SU-DHL-6 (cell line): ENCODE data around the gene SNX27.

Experiments used
- H2AFZ ChIP-seq: fragments of 200-600 bp; sonication (generic); 2 replicates; pipeline ENCODE4 v1.6.1; 2014; ENCODE audit warnings: low read depth, mild to moderate bottlenecking, moderate library complexity, mixed read lengths, antibody characterized with exemption, low read length; ENCODE audit not compliant: severe bottlenecking
- H3F3A ChIP-seq: fragments of 200-600 bp; shearing (Covaris generic); 2 replicates; pipeline ENCODE4 v1.6.0; 2016; ENCODE audit warnings: antibody characterized with exemption, mild to moderate bottlenecking; ENCODE audit not compliant: insufficient read depth
- H3K27ac ChIP-seq: fragments of 200-600 bp; sonication (generic); 2 replicates; pipeline ENCODE4 v1.5.1; 2016; ENCODE audit warnings: low read depth, mild to moderate bottlenecking, low read length, moderate library complexity, mixed read lengths
- H3K27me3 ChIP-seq: fragments of 200-600 bp; sonication (generic), shearing (Covaris generic); 2 replicates; pipeline ENCODE4 v1.6.0; 2014; ENCODE audit warnings: mild to moderate bottlenecking, low read length
- H3K36me3 ChIP-seq: fragments of 200-600 bp; sonication (generic); 2 replicates; pipeline ENCODE4 v1.6.1; 2014; ENCODE audit warnings: mild to moderate bottlenecking, low read length, mixed read lengths
- H3K4me2 ChIP-seq: fragments of 300-600, 200-600 bp; shearing (Covaris generic), sonication (generic); 2 replicates; pipeline ENCODE4 v1.6.0; 2014; ENCODE audit warnings: low read length, low read depth, mild to moderate bottlenecking; ENCODE audit not compliant: poor library complexity, severe bottlenecking
- H3K4me3 ChIP-seq: fragments of 200-600 bp; sonication (generic); 2 replicates; pipeline ENCODE4 v1.5.1; 2014; ENCODE audit warnings: antibody characterized with exemption, low read length, mild to moderate bottlenecking, mixed read lengths; ENCODE audit not compliant: insufficient read depth, poor library complexity, severe bottlenecking
- H3K79me2 ChIP-seq: fragments of 200-600 bp; sonication (generic); 2 replicates; pipeline ENCODE4 v1.6.1; 2014; ENCODE audit warnings: mild to moderate bottlenecking, low read length, moderate library complexity; ENCODE audit not compliant: insufficient read depth
- H3K9ac ChIP-seq: fragments of 200-600 bp; sonication (generic); 2 replicates; pipeline ENCODE4 v1.7.0; 2014; ENCODE audit warnings: mild to moderate bottlenecking, low read length
- H3K9me2 ChIP-seq: fragments of 200-600 bp; sonication (generic); replicated peaks from 2 replicates; pipeline ENCODE4 v1.6.1; 2014; ENCODE audit warnings: low read length; ENCODE audit not compliant: insufficient read depth
- H3K9me3 ChIP-seq: fragments of 200-600 bp; sonication (generic); 2 replicates; pipeline ENCODE4 v1.6.1; 2014; ENCODE audit warnings: low read length, mixed read lengths; ENCODE audit not compliant: insufficient read depth
- H4K20me1 ChIP-seq: fragments of 200-600 bp; sonication (generic); 2 replicates; pipeline ENCODE4 v1.6.1; 2014; ENCODE audit warnings: low read depth, mild to moderate bottlenecking, antibody characterized with exemption, low read length, moderate library complexity, mixed read lengths
- EZH2phosphoT487 ChIP-seq: fragments of 200-600 bp; sonication (generic), shearing (Covaris generic); conservative IDR thresholded peaks from 2 replicates; pipeline ENCODE4 v1.6.1; 2018; ENCODE audit warnings: mild to moderate bottlenecking, antibody characterized with exemption, low read length, moderate library complexity, mixed read lengths
- TF ChIP-seq, protein P1 (sequence below): fragments of 200-600 bp; sonication (generic); IDR thresholded peaks from one replicate; pipeline ENCODE4 v1.5.1; 2017; ENCODE audit warnings: antibody characterized with exemption, mild to moderate bottlenecking, low read length, moderate library complexity; ENCODE audit not compliant: insufficient read depth, poor library complexity, severe bottlenecking

The SNX27 gene

DNA sequence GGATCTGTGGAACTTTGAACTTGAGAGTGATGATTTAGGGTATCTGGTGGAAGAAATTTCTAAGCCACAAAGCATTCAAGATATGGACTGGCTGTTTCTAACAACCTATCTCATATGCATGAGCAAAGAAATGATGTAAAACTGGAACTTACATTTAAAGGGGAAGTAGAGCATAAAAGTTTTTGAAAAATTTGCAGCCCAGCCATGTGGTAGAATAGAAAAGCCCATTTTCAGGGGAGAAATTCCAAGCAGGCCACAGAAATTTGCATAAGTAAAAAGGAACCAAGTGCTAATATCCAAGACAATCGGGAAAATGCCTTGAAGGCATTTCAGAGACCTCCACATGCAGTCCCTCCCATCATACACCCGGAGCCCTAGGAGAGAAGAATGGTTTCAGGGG, 125.2 kb downstream of the SNX27 start:
- Histone ChIP-seq H4K20me1 (no peaks in the 10 kb centered on the region), H3K79me2 (no peaks in the 10 kb centered on the region), H3K27me3 (no peaks in the 10 kb centered on the region), H3K36me3 (no peaks in the 10 kb centered on the region), H2AFZ (no peak overlapping the region), H3K9ac (no peak overlapping the region), H3K4me3 (no peak overlapping the region), H3K9me2 (no peaks in the 10 kb centered on the region), H3K9me3 (peaks cover 13% of the 10 kb centered on the region; the same call in 1 of the 2 replicates), H3K27ac (no peak overlapping the region), H3F3A (no peaks in the 10 kb centered on the region), H3K4me2 (no peak overlapping the region)
- TF ChIP-seq, protein P1, sequence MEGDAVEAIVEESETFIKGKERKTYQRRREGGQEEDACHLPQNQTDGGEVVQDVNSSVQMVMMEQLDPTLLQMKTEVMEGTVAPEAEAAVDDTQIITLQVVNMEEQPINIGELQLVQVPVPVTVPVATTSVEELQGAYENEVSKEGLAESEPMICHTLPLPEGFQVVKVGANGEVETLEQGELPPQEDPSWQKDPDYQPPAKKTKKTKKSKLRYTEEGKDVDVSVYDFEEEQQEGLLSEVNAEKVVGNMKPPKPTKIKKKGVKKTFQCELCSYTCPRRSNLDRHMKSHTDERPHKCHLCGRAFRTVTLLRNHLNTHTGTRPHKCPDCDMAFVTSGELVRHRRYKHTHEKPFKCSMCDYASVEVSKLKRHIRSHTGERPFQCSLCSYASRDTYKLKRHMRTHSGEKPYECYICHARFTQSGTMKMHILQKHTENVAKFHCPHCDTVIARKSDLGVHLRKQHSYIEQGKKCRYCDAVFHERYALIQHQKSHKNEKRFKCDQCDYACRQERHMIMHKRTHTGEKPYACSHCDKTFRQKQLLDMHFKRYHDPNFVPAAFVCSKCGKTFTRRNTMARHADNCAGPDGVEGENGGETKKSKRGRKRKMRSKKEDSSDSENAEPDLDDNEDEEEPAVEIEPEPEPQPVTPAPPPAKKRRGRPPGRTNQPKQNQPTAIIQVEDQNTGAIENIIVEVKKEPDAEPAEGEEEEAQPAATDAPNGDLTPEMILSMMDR, result no peak
- no peak for TF ChIP-seq EZH2phosphoT487

DNA sequence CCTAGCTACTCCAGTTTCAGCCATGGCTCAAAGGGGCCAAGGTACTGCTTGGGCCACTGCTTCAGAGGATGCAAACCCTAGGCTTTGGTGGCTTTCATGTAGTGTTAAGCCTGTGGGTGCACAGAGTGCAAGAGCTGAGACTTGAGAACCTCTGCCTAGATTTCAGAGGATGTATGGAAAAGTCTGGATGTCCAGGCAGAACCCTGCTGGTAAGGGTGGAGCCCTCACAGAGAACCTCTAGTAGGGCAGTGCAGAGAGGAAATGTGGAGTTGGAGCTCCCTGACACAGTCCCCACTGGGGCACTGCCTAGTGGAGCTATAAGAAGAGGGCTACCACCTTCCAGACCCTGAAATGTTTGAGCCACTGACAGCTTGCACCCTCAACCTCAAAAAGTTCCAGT, 125.6 kb downstream of the SNX27 start:
- Histone ChIP-seq H4K20me1 (no peaks in the 10 kb centered on the region), H3K27me3 (no peaks in the 10 kb centered on the region)
- TF ChIP-seq, protein P1, result no peak
- TF ChIP-seq EZH2phosphoT487, result no peak

DNA sequence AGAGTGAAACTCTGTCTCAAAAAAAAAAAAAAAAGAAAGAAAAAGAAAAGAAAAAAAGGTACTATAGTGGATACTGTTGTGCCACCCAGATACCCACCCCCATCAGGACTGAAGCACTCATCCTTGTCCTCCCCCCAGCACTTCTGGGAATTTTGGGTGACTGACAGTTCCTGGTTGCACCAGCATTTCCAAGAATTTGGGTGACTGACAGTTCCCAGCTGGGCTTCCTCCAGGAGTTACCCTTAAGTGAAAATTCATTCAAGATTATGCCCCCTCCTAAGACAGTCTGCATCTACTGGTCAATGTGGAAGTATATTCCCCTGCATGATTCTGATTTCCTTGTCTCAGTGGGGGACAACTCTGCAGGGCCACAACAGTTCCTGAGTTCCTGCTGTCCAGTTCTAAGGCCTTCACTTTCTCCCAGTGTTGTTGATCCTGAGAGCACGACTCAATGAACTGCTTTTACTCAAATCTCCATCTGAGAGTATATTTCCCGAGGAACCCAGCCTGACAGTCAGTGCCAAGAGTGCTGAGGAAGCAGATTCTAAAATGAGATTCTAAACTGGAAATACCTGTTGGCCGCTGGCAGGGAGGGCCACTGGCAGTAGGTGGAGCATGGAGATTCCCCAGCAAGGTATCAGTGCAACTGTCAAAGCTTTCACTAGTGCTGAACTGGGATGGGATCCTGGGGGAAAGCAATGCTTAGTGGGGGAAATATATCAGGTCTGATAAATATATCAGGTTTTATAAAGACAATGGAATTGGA, 127.9 kb downstream of the SNX27 start:
- Histone ChIP-seq H3K27ac (no peak overlapping the region), H3K4me2 (no peak overlapping the region)

More for the DNA sequence above, 125.6 kb downstream of the SNX27 start:
- Histone ChIP-seq H3K9me3 (peaks cover 13% of the 10 kb centered on the region; the same call in 1 of the 2 replicates), H3K9ac (no peak overlapping the region), H3F3A (no peaks in the 10 kb centered on the region), H2AFZ (no peak overlapping the region), H3K4me3 (no peak overlapping the region), H3K36me3 (no peaks in the 10 kb centered on the region), H3K4me2 (no peak overlapping the region), H3K27ac (no peak overlapping the region), H3K79me2 (no peaks in the 10 kb centered on the region), H3K9me2 (no peaks in the 10 kb centered on the region)

More for the DNA sequence above, 127.9 kb downstream of the SNX27 start:
- Histone ChIP-seq H4K20me1 (no peaks in the 10 kb centered on the region), H2AFZ (no peak overlapping the region), H3K79me2 (no peaks in the 10 kb centered on the region), H3K9ac (no peak overlapping the region), H3F3A (no peaks in the 10 kb centered on the region), H3K9me2 (no peaks in the 10 kb centered on the region), H3K4me3 (no peak overlapping the region), H3K36me3 (no peaks in the 10 kb centered on the region), H3K9me3 (peaks cover 13% of the 10 kb centered on the region; the same call in 1 of the 2 replicates), H3K27me3 (no peaks in the 10 kb centered on the region)
- TF ChIP-seq, protein P1, result no peak
- no peak for TF ChIP-seq EZH2phosphoT487
